AML-193 (cell line): Measurements from ENCODE around the gene NIT2.
"Not testable (repeated sequence)": the region's sequence is repeated elsewhere in the genome, so short reads cannot be mapped to it uniquely, and the experiment has no call there.

Source experiments
- DNase-seq, 2 experiments: peaks; one replicate each; lab custom pipeline; 2025; lab: John Stamatoyannopoulos, UW

The NIT2 gene

GRCh38 chr3:100338911-100339310 lies 4.4 kb downstream of the NIT2 start:
- no peak for DNase-seq

- no peak for DNase-seq
Measured at GRCh38 chr3:100339786-100340185, 5.2 kb downstream of the NIT2 start.

DNA sequence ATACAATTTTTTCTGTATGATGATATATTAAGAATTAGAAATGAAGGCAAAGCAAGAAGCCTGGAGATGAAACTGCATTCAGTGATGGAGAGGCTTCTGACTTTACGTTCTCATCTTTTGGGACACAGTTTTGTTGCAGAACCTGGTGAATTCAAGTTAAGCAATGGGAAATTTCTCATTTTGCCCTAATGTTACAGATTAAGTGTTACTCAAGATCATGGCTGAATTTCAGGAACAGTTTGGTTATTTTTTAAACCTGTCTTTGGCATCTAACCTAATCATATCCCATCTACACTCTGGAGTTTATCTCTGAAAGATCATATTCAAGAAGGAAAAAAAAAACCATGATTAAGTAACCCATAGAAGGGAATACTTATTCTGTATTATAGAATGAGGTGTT lies 6.0 kb downstream of the NIT2 start:
- DNase-seq: no peak

- DNase-seq: no peak
Measured at GRCh38 chr3:100348727-100349126, 14.2 kb downstream of the NIT2 start.

GRCh38 chr3:100351770-100352169 lies 17.2 kb downstream of the NIT2 start:
- DNase-seq: not testable (repeated sequence)

- no peak for DNase-seq
Measured at GRCh38 chr3:100352296-100353231, 18.0 kb downstream of the NIT2 start.

GRCh38 chr3:100354850-100355249 lies 20.3 kb downstream of the NIT2 start:
- no peak for DNase-seq

DNA sequence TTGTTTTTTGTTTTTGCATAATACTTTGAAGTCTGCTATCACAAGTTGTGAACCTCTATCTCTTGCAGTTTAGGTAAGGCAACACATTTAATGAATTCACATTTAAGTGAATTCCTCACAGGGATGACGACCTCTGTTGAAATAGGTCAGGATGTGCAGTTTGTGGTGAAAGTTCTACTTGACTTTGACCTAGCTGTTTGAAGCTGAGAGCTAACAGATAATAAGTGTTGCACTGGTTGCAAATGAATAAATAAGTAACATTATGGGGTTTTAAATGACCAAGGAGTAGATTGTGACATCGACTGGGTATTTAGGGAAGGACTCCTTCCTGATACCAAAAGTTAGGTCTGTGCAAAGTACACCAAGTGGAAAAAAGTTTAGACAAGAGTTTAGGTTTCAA lies 23.9 kb downstream of the NIT2 start:
- DNase-seq: no peak

DNA sequence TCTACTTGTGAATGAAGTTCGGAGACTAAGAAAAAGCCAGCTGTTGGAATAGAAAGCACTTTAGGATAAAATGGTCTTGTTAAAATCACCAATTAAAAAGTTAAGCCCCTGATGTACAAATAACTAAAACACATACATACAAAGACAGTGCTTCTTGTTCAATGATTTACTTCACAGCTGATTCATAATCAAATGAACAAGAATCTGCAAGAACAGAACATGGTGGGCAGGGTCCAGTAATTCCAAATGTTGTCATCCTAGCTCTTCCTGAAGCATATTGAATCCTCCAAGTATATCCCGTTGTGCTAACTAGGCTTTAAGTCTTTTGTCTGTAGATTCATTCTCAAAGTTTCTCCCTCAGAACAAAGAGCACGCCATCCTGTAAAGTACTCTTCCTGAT lies 24.5 kb downstream of the NIT2 start:
- DNase-seq: no peak

DNA sequence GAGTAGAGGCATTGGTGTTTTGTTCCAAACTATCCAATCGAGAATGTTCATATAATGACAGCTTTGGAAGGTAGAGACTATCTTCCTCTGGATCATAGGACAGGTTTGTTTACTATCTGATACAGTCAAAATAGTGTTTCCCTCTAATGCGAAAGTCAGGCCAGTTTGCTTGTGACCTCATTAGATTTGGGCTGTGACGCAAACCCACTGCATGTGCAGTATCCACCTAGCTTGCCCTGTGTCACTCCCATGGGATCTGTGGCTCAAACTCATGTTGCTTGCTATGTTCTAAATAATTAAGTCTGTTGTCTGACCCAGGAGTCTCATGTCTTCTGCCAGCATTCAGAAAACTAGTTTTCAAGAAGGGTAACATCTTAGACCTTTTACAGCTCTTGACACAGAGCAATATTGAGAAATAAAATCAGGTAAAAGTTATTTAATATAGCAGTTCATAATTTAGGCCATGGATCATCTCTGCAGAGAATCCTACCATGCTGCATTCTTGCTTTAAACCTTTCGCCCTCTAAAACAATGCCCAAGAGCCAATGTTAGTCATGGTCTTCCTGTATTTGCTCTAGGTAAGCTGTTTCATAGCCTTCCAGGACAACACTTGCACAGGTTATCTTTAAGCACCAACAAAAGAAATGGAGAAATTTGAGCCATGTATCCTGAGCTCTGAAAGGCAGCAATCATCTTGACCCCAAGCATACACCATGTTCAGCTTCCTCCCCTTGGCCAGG lies 26.4 kb downstream of the NIT2 start:
- no peak for DNase-seq

DNA sequence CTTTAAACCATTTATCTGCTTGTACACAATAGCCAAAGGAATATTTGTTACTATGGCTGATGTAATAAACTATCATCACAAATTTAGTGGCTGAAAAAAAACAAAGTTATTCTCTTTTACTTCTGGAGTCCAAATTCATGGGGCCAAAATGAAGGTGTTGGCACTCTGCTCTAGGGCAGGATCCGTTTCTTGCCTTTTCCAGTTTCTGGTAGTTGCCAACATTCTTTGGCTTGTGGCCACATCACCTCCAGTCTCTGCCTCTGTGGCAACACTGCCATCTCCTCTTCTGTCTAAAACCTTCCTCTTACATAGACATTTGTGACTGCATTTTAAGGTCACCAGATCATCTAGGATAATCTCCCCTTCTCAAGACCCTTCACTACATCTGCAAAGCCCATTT lies 27.3 kb downstream of the NIT2 start:
- no peak for DNase-seq

DNA sequence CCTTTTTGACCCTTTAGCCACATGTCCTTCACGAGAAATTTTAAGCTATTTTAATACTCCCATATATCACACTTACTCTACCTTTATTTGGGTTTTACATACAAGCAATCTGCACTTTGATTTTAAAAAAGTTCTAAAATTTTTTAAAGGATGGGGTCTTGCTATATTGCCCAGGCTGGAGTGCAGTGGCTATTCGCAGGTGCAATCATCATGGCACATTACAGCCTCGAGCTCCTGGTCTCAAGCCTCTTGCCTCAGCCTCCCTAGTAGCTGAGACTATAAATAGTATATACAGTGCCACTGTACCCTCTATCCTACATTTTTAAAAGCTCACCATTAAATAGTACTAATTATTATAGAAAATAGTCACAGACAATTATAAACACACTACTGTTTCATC lies 29.9 kb downstream of the NIT2 start:
- no peak for DNase-seq

- DNase-seq: no peak
Measured at GRCh38 chr3:100366424-100366823, 31.9 kb downstream of the NIT2 start.

DNA sequence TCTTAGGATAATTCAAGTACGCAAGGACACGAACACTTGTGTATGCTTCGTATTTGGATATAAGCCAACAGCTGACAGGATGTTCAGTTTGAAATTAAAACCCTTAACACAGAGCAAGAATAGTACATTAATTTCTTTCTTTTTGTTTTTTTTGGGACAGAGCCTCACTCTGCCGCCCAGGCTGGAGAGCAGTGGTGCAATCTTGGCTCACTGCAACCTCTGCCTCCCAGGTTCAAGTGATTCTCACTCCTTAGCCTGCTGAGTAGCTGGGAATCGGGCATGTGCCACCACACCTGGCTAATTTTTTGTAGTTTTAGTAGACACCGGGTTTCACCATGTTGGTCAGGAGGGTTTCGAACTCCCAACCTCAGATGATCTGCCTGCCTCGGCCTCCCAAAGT lies 33.9 kb downstream of the NIT2 start:
- DNase-seq: no peak

DNA sequence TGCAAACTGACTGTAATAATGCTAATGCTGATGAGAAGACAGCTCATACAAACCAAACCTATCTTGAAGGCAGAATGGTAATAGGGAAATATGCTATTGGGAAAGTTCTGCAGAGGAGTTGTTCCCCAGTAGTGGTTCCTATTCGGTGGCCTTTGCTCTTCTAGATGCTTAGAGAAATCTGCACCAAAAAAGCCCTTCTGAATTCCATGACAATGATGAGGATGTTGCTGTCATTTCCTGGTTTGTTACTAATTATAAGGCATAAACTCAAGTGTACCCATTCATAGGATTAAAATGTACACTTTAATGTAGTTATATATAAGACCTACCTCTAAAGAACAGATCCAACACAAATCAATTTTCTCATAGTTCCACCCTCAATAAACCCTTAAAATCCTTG lies 36.2 kb downstream of the NIT2 start:
- no peak for DNase-seq

DNA sequence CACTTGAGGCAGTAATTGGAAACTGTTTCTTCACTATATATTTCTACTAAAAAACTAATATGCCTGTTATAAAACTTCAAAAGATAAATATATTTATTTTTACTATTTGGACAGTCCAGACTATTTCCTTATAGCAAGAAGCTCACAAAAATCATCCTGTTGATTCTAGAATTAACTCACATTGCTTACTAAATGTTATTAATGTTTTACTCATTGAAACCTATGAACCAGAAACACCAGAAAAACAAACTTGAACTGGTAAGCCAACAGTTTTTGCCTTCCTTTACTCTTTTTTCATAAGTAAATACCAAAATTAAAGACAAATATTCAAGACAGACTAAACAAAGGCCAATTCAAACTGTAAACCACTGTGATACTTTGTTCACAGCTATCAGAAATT lies 40.0 kb downstream of the NIT2 start:
- DNase-seq: no peak

GRCh38 chr3:100376301-100376700 lies 41.7 kb downstream of the NIT2 start:
- DNase-seq: no peak

- DNase-seq: no peak
Measured at GRCh38 chr3:100384733-100385525, 50.4 kb downstream of the NIT2 start.

- DNase-seq: no peak
Measured at GRCh38 chr3:100386437-100387074, 52.0 kb downstream of the NIT2 start.

DNA sequence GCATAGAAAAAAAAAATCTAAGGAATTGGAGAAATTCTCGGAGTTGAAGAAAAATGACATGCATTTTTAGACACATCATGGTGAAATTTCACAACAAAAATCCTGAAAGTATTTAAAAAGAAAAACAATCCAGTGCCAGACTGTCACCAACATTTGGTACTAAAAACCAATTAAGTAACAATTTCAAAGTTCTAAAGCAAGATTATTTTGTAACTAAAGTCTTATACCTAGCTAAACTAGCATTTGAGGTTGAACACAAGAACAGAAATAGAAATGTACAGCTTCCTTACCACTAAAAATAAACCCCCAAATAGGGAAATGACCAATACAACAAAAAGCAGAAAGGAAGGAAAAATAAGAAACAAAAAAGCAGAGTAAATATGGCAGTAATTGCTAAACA lies 54.5 kb downstream of the NIT2 start:
- DNase-seq: no peak

DNA sequence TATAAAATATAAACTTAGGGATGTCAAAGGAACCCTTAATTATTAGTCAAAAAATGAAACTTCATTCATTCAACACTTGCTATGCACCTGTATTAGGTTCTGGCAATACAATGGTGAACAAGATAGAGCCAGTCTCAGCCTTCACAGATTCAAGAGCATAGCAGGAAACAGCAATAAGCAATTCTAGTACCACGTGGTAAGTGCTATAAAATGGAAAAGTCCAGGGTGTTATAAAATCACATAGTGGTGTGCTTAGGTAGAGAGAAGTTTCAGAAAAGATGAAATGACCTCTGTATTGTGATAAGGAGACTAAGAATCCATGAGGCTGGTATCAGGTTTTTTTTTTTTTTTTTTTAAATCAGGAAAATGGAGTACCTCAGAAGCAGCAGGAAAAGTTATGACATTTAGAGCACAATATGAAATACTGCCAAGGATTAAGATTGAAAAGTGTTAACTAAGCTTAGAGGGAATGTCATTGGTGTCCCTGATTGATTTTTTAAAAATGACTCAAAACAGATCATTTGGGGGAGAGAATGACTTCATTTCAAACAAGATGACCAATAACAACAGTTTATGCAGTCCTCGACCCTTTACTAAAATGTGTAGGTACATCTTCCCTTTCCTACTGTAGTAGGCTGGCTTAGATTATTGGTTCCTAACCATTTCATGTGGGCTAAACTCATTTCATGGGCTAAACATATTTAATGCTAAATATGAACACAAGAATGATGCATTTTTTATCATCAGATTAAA lies 61.3 kb downstream of the NIT2 start:
- no peak for DNase-seq
